B cell (primary cell): Measurements from ENCODE around the gene RAP1GAP.

ENCODE experiments used
- EZH2 ChIP-seq: IDR thresholded peaks from 2 replicates; pipeline ENCODE4 v1.6.1; 2012; ENCODE audit warnings: borderline replicate concordance, low read depth, mild to moderate bottlenecking, moderate library complexity, low read length; ENCODE audit not compliant: insufficient read depth, poor library complexity, severe bottlenecking
- TF ChIP-seq, protein P1 (sequence below): fragments of 200-600 bp; IDR thresholded peaks from one replicate; pipeline ENCODE4 v1.8.0; 2022; ENCODE audit warnings: antibody characterized with exemption, mild to moderate bottlenecking

DNA sequence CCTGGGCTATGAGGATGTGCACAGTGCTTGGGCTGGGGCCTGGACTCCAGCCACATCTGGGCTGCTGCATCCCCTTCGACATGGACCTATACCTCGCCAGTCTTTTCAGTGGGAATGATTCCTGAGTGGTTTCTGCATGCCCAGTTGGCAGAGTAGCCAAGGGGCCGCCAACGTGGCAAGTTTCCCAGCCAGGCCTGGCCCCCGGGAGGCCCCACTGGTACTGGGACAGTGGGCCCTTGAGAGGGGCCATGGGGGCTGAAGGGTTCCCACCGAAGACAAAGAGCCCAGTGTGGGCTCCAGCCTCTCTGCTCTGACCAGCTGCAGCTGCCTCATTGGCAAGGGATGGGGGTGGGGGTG, 15.4 kb downstream of the RAP1GAP start:
- TF ChIP-seq, protein P1, sequence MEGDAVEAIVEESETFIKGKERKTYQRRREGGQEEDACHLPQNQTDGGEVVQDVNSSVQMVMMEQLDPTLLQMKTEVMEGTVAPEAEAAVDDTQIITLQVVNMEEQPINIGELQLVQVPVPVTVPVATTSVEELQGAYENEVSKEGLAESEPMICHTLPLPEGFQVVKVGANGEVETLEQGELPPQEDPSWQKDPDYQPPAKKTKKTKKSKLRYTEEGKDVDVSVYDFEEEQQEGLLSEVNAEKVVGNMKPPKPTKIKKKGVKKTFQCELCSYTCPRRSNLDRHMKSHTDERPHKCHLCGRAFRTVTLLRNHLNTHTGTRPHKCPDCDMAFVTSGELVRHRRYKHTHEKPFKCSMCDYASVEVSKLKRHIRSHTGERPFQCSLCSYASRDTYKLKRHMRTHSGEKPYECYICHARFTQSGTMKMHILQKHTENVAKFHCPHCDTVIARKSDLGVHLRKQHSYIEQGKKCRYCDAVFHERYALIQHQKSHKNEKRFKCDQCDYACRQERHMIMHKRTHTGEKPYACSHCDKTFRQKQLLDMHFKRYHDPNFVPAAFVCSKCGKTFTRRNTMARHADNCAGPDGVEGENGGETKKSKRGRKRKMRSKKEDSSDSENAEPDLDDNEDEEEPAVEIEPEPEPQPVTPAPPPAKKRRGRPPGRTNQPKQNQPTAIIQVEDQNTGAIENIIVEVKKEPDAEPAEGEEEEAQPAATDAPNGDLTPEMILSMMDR, result no peak
- no peak for TF ChIP-seq EZH2
